Activated CD8-positive, alpha-beta T cell treated with anti-CD3 and anti-CD28 coated beads for 36 hours (primary cell): ENCODE data around the gene EPB41L2. TPM values are rescaled to one million over a fixed set of nuclear protein-coding genes. Genes with fewer than 3 reads are reported as not detected.

ENCODE experiments used
- ATAC-seq: fragments of 200-7000 bp; cut with Tn5 transposase; one replicate; pipeline ENCODE4 v1.10.0; 2021; ENCODE audit warnings: mild to moderate bottlenecking, moderate library complexity
- CTCF ChIA-PET: fragments of 350-600 bp; sonication (Branson Sonifier 250); formaldehyde crosslinking; loops from one replicate; lab custom pipeline; 2021; ENCODE audit warnings: antibody characterized with exemption; lab: Charles Lee
- POLR2A ChIA-PET: fragments of 350-600 bp; sonication (Branson Sonifier 250); formaldehyde crosslinking; loops from one replicate; lab custom pipeline; 2021; ENCODE audit warnings: antibody characterized with exemption; lab: Charles Lee
- DNase-seq: peaks from one replicate; pipeline ENCODE4 v3.0.0-alpha.2; 2020
- H3K27ac Mint-ChIP-seq: one replicate; pipeline ENCODE4 v1.8.0; 2021; ENCODE audit warnings: mild to moderate bottlenecking, mixed read lengths
- H3K27me3 Mint-ChIP-seq: one replicate; pipeline ENCODE4 v1.8.0; 2021; ENCODE audit warnings: mixed read lengths
- H3K36me3 Mint-ChIP-seq: one replicate; pipeline ENCODE4 v1.8.0; 2021; ENCODE audit warnings: low read depth, mixed read lengths
- H3K4me1 Mint-ChIP-seq: one replicate; pipeline ENCODE4 v1.8.0; 2021; ENCODE audit warnings: low read depth, mixed read lengths
- H3K4me3 Mint-ChIP-seq: one replicate; pipeline ENCODE4 v1.8.0; 2021; ENCODE audit warnings: mild to moderate bottlenecking, moderate library complexity, mixed read lengths
- H3K9me3 Mint-ChIP-seq: one replicate; pipeline ENCODE4 v1.8.0; 2021; ENCODE audit warnings: mixed read lengths
- CTCF ChIP-seq: fragments of 200-600 bp; IDR thresholded peaks from one replicate; pipeline ENCODE4 v1.8.0; 2022; ENCODE audit warnings: antibody characterized with exemption, mild to moderate bottlenecking
- intact Hi-C: fragments of 100-400 bp; cut with micrococcal nuclease; formaldehyde crosslinking; loops from one replicate; pipeline ENCODE4 v1.10.0; 2022
- total RNA-seq, 2 experiments: library from RNA; stranded (reverse); gene quantifications; one replicate each; pipeline ENCODE4 v1.2.3, GENCODE V29; 2021

EPB41L2 gene
- total RNA-seq, 2 experiments from 2014 or later = 30.6 to 33.3 TPM

- no peak overlapping the region for H3K4me3 Mint-ChIP-seq
- no peaks in the 10 kb centered on the region for H3K27me3 Mint-ChIP-seq
- peaks cover 12% of the 10 kb centered on the region for H3K9me3 Mint-ChIP-seq
- no peak for TF ChIP-seq CTCF
- no peaks in the 10 kb centered on the region for H3K4me1 Mint-ChIP-seq
- H3K36me3 Mint-ChIP-seq = peaks cover 17% of the 10 kb centered on the region
- DNase-seq (no peak), ATAC-seq (no peak)
- CTCF ChIA-PET = interaction anchor here (0.9 kb wide), 1 partner anchor 1275 kb away, joined by 3 read pairs; no protein-coding TSS in a partner anchor
- no peak overlapping the region for H3K27ac Mint-ChIP-seq
- intact Hi-C loops = no loop called here
- POLR2A ChIA-PET = no interaction called here
Measured at GRCh38 chr6:131005439-131006016, 57.5 kb downstream of the EPB41L2 start.

GRCh38 chr6:131004936-131005335 lies 58.1 kb downstream of the EPB41L2 start:
- CTCF ChIA-PET = interaction anchor here (0.9 kb wide), 1 partner anchor 1275 kb away, joined by 3 read pairs; no protein-coding TSS in a partner anchor
- TF ChIP-seq CTCF = no peak
- POLR2A ChIA-PET = no interaction called here
- intact Hi-C loops = no loop called here
- H3K27me3 Mint-ChIP-seq = no peaks in the 10 kb centered on the region
- H3K36me3 Mint-ChIP-seq = peaks cover 17% of the 10 kb centered on the region
- no peak overlapping the region for H3K4me3 Mint-ChIP-seq
- no peaks in the 10 kb centered on the region for H3K4me1 Mint-ChIP-seq
- no peak for ATAC-seq
- H3K27ac Mint-ChIP-seq = no peak overlapping the region
- peaks cover 12% of the 10 kb centered on the region for H3K9me3 Mint-ChIP-seq
- no peak for DNase-seq

GRCh38 chr6:131004387-131004755 lies 58.7 kb downstream of the EPB41L2 start:
- Mint-ChIP-seq H3K4me3 (no peak overlapping the region), H3K36me3 (peaks cover 17% of the 10 kb centered on the region), H3K9me3 (peaks cover 12% of the 10 kb centered on the region), H3K27me3 (no peaks in the 10 kb centered on the region), H3K27ac (no peak overlapping the region), H3K4me1 (no peaks in the 10 kb centered on the region)
- ATAC-seq (no peak), DNase-seq (no peak)
- intact Hi-C loops = no loop called here
- TF ChIP-seq CTCF = no peak
- ChIA-PET POLR2A (no interaction called here), CTCF (no interaction called here)

GRCh38 chr6:131003488-131004386 lies 59.3 kb downstream of the EPB41L2 start:
- Mint-ChIP-seq H3K36me3 (peaks cover 14% of the 10 kb centered on the region), H3K9me3 (peaks cover 12% of the 10 kb centered on the region), H3K4me1 (no peaks in the 10 kb centered on the region), H3K4me3 (no peak overlapping the region), H3K27me3 (no peaks in the 10 kb centered on the region), H3K27ac (no peak overlapping the region)
- no peak for DNase-seq
- ChIA-PET CTCF (no interaction called here), POLR2A (no interaction called here)
- ATAC-seq = no peak
- TF ChIP-seq CTCF = no peak
- intact Hi-C loops = no loop called here

GRCh38 chr6:131002661-131002980 lies 60.4 kb downstream of the EPB41L2 start:
- H3K27me3 Mint-ChIP-seq = no peaks in the 10 kb centered on the region
- no peak overlapping the region for H3K27ac Mint-ChIP-seq
- ATAC-seq (no peak), DNase-seq (no peak)
- H3K9me3 Mint-ChIP-seq = peaks cover 11% of the 10 kb centered on the region
- CTCF ChIA-PET = no interaction called here
- peaks cover 9% of the 10 kb centered on the region for H3K36me3 Mint-ChIP-seq
- no peak overlapping the region for H3K4me3 Mint-ChIP-seq
- POLR2A ChIA-PET = no interaction called here
- TF ChIP-seq CTCF = no peak
- H3K4me1 Mint-ChIP-seq = no peaks in the 10 kb centered on the region
- intact Hi-C loops = no loop called here
